CD4-positive, alpha-beta memory T cell (primary cell): ENCODE results near the gene CROCC. TPM values are rescaled to one million over a fixed set of nuclear protein-coding genes. Genes with fewer than 3 reads are reported as not detected.

Experiments used
- CTCF ChIA-PET: fragments of 350-600 bp; sonication (Branson Sonifier 250); formaldehyde crosslinking; loops from one replicate; lab custom pipeline; 2021; ENCODE audit warnings: inconsistent platforms; ENCODE audit not compliant: partially characterized antibody; lab: Charles Lee
- POLR2A ChIA-PET: fragments of 350-600 bp; sonication (Branson Sonifier 250); formaldehyde crosslinking; loops from one replicate; lab custom pipeline; 2021; ENCODE audit not compliant: partially characterized antibody; lab: Charles Lee
- DNase-seq, 5 donors: peaks; one replicate each; pipeline versions ENCODE4 v3.0.0 to v3.0.0-alpha.2; 2020 to 2022; ENCODE audit warnings: mixed read lengths in 1 of 5
- H3K27ac ChIP-seq: one replicate; pipeline ENCODE4 v1.7.0; 2013; ENCODE audit warnings: low read depth, low read length
- H3K27me3 ChIP-seq: 2 replicates; pipeline ENCODE4 v1.7.0; 2013; ENCODE audit warnings: mild to moderate bottlenecking, low read length, moderate library complexity; ENCODE audit not compliant: insufficient read depth
- H3K36me3 ChIP-seq: 2 replicates; pipeline ENCODE4 v1.7.0; 2013; ENCODE audit warnings: mild to moderate bottlenecking, low read length, moderate library complexity; ENCODE audit not compliant: insufficient read depth
- H3K4me1 ChIP-seq: 2 replicates; pipeline ENCODE4 v1.7.0; 2013; ENCODE audit warnings: mild to moderate bottlenecking, low read length, moderate library complexity; ENCODE audit not compliant: insufficient read depth
- H3K4me3 ChIP-seq, 2 donors: one replicate each; pipeline ENCODE4 v1.7.0; 2013; ENCODE audit warnings: low read length in 2 of 2, mild to moderate bottlenecking in 1 of 2
- H3K9me3 ChIP-seq, 2 donors: one replicate each; pipeline ENCODE4 v1.7.0; 2013; ENCODE audit warnings: low read length in 2 of 2, control low read depth in 1 of 2; ENCODE audit not compliant: control insufficient read depth in 1 of 2
- H3K27ac Mint-ChIP-seq, 7 donors: one replicate each; pipeline ENCODE4 v1.8.0; 2020 to 2021; ENCODE audit warnings: mixed read lengths in 7 of 7, mild to moderate bottlenecking in 6 of 7, inconsistent platforms in 3 of 7, moderate library complexity in 3 of 7
- H3K27me3 Mint-ChIP-seq, 2 donors: one replicate each; pipeline ENCODE4 v1.8.0; 2020 to 2021; ENCODE audit warnings: mixed read lengths in 2 of 2
- H3K36me3 Mint-ChIP-seq, 2 donors: one replicate each; pipeline ENCODE4 v1.8.0; 2020 to 2021; ENCODE audit warnings: mixed read lengths in 2 of 2, inconsistent platforms in 1 of 2, mild to moderate bottlenecking in 1 of 2
- H3K4me1 Mint-ChIP-seq, 4 donors: one replicate each; pipeline ENCODE4 v1.8.0; 2020 to 2021; ENCODE audit warnings: mixed read lengths in 4 of 4, mild to moderate bottlenecking in 1 of 4
- H3K4me3 Mint-ChIP-seq, 8 donors: one replicate each; pipeline ENCODE4 v1.8.0; 2020 to 2021; ENCODE audit warnings: mixed read lengths in 8 of 8, mild to moderate bottlenecking in 7 of 8, moderate library complexity in 6 of 8, inconsistent platforms in 3 of 8
- H3K9me3 Mint-ChIP-seq, 8 donors: one replicate each; pipeline ENCODE4 v1.8.0; 2020 to 2021; ENCODE audit warnings: mixed read lengths in 8 of 8, mild to moderate bottlenecking in 5 of 8, inconsistent platforms in 3 of 8, moderate library complexity in 1 of 8
- intact Hi-C: fragments of 100-400 bp; cut with micrococcal nuclease; formaldehyde crosslinking; loops from one replicate; pipeline ENCODE4 v1.15.1; 2023
- polyA plus RNA-seq, 2 donors: library from polyadenylated mRNA; unstranded; fragments of 300-500 nt; fragmentation: Illumina TruSeq; gene quantifications; one replicate each; pipeline ENCODE4 v1.2.3, GENCODE V29; 2021
- total RNA-seq, 2 experiments: library from RNA; stranded (reverse); gene quantifications; one replicate each; pipeline ENCODE4 v1.2.3, GENCODE V29; 2021

CROCC gene
- total and polyA plus RNA-seq, 4 experiments from 2014 or later = 0.77 to 91.7 (median 46.7) TPM

DNA sequence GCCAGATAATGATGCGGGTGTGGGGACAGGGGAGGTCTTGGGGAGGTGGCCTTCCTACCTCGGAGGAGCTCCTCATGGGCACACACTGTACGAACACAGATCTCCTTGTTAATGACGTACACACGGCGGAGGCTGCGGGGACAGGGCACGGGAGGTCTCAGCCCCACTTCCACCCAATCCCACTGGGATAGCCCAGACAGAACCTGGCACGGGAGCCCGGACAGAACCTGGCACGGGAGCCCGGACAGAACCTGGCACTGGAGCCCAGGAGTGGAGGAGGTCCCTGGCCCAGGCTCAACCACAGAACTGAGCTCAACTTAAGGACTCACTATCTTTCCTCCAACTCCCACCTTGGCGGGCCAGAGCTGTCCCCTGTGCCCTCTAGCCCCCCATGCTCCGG is 53.5 kb downstream of the CROCC start:
- ChIA-PET POLR2A (no interaction called here), CTCF (interaction anchor here (1.4 kb wide), 1 partner anchor 14 kb away, joined by 3 read pairs; no protein-coding TSS in a partner anchor)
- intact Hi-C loops = no loop called here
- peaks cover 0 to 5% of the 10 kb centered on the region in 2 donors for H3K36me3 Mint-ChIP-seq
- no peak overlapping the region for H3K4me3 ChIP-seq
- H3K27me3 ChIP-seq = no peaks in the 10 kb centered on the region
- peaks cover 0 to 4% (median 0%) of the 10 kb centered on the region in 4 donors for H3K4me1 Mint-ChIP-seq
- H3K27ac ChIP-seq = no peak overlapping the region
- no peaks in the 10 kb centered on the region for H3K36me3 ChIP-seq
- H3K9me3 Mint-ChIP-seq = no peaks in the 10 kb centered on the region
- H3K4me3 Mint-ChIP-seq = no peak overlapping the region
- no peaks in the 10 kb centered on the region for H3K27me3 Mint-ChIP-seq
- peak overlapping the region in 1 of 7 donors; percentile 30 for H3K27ac Mint-ChIP-seq
- no peaks in the 10 kb centered on the region for H3K9me3 ChIP-seq
- no peaks in the 10 kb centered on the region for H3K4me1 ChIP-seq
- peak in 1 of 5 donors; percentile 16 for DNase-seq

DNA sequence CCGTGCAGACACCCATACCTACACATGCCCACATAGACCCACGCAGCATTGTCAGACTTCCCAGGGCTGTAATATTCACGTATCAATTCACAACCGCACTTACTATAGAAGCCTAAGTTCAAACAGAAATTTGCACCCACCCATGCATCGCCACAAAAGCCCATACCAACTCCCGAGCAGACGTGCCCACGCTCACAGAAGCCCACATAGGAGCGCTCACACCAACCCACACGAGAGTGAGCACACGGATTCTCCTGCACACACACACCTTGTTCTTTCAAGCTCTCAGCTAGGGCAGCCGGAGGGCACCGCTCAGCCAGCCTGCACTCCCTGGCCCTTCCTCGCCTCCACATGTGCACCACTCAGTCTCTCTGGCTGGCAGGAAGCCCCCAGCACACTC is 54.1 kb downstream of the CROCC start:
- CTCF ChIA-PET = interaction anchor here (1.4 kb wide), 1 partner anchor 15 kb away, joined by 3 read pairs; no protein-coding TSS in a partner anchor
- no peaks in the 10 kb centered on the region for H3K36me3 ChIP-seq
- H3K4me3 ChIP-seq = no peak overlapping the region
- POLR2A ChIA-PET = no interaction called here
- no peak overlapping the region for H3K4me3 Mint-ChIP-seq
- no peaks in the 10 kb centered on the region for H3K9me3 ChIP-seq
- no peaks in the 10 kb centered on the region for H3K9me3 Mint-ChIP-seq
- intact Hi-C loops = no loop called here
- peak overlapping the region in 1 of 7 donors; percentile 43 for H3K27ac Mint-ChIP-seq
- H3K4me1 ChIP-seq = no peaks in the 10 kb centered on the region
- H3K27ac ChIP-seq = no peak overlapping the region
- H3K36me3 Mint-ChIP-seq = peaks cover 1 to 2% of the 10 kb centered on the region in 2 donors
- no peaks in the 10 kb centered on the region for H3K27me3 ChIP-seq
- DNase-seq = no peak
- H3K27me3 Mint-ChIP-seq = peaks cover under 1 to 2% of the 10 kb centered on the region in 2 donors
- peaks cover 2 to 7% (median 2%) of the 10 kb centered on the region in 4 donors for H3K4me1 Mint-ChIP-seq

DNA sequence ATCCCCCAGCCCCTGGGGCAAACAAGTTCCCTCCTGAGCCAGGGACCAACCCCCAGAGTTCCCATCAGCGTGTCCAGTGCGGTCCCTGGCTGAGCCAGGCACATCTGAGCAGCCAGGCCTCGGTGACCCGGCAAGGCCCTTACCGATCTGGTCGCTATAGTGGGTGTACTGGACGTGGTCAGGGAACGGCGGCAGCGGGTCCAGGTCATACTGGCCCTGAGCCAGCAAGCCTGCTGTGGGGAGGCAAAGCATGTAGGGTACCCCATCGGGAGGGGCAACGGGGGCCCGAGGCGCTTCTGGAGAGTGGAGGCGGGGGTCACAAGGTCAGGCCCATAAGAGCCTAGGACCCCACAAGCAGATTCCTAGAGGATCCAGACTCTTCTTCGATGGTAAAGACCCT is 55.2 kb downstream of the CROCC start:
- no peaks in the 10 kb centered on the region for H3K9me3 ChIP-seq
- H3K27ac ChIP-seq = no peak overlapping the region
- Mint-ChIP-seq H3K9me3 (no peaks in the 10 kb centered on the region), H3K27ac (no peak overlapping the region), H3K4me3 (peak overlapping the region in 1 of 8 donors; percentile 45), H3K4me1 (peaks cover 7 to 15% (median 8%) of the 10 kb centered on the region in 4 donors), H3K27me3 (peaks cover 8 to 11% of the 10 kb centered on the region in 2 donors), H3K36me3 (peaks cover 0 to 4% of the 10 kb centered on the region in 2 donors)
- intact Hi-C loops = no loop called here
- DNase-seq = no peak
- H3K4me3 ChIP-seq = no peak overlapping the region
- POLR2A ChIA-PET = no interaction called here
- no peaks in the 10 kb centered on the region for H3K27me3 ChIP-seq
- CTCF ChIA-PET = no interaction called here
- H3K4me1 ChIP-seq = no peaks in the 10 kb centered on the region
- H3K36me3 ChIP-seq = no peaks in the 10 kb centered on the region

DNA sequence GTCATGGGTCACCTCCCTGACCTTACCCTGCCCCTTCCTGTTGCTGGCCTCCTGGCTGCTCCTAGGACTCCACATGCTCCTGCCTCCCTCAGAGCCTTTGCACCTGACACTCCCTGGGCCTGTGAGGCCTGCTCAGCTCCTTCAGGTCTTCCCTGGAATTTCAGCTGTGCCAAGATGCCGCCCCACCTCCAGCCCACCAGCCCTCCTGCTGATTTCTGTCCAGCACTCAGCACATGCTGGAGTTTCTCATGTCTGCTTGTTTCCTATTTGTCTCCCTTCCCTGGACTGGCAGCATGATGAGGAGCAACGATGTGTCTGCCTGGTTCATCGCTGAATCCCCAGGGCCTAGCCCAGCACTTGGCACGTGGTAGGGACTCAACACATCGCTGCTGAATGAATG is 55.6 kb downstream of the CROCC start:
- ChIA-PET CTCF (no interaction called here), POLR2A (no interaction called here)
- peaks cover 0 to 4% of the 10 kb centered on the region in 2 donors for H3K36me3 Mint-ChIP-seq
- H3K9me3 Mint-ChIP-seq = no peaks in the 10 kb centered on the region
- DNase-seq = peak in 1 of 5 donors; percentile 6
- peaks cover 8 to 11% of the 10 kb centered on the region in 2 donors for H3K27me3 Mint-ChIP-seq
- peaks cover 7 to 15% (median 8%) of the 10 kb centered on the region in 4 donors for H3K4me1 Mint-ChIP-seq
- no peak overlapping the region for H3K4me3 ChIP-seq
- no peak overlapping the region for H3K27ac ChIP-seq
- no peaks in the 10 kb centered on the region for H3K27me3 ChIP-seq
- H3K36me3 ChIP-seq = no peaks in the 10 kb centered on the region
- H3K27ac Mint-ChIP-seq = peak overlapping the region in 2 of 7 donors; percentile 37 to 41
- intact Hi-C loops = no loop called here
- H3K9me3 ChIP-seq = no peaks in the 10 kb centered on the region
- no peaks in the 10 kb centered on the region for H3K4me1 ChIP-seq
- no peak overlapping the region for H3K4me3 Mint-ChIP-seq

DNA sequence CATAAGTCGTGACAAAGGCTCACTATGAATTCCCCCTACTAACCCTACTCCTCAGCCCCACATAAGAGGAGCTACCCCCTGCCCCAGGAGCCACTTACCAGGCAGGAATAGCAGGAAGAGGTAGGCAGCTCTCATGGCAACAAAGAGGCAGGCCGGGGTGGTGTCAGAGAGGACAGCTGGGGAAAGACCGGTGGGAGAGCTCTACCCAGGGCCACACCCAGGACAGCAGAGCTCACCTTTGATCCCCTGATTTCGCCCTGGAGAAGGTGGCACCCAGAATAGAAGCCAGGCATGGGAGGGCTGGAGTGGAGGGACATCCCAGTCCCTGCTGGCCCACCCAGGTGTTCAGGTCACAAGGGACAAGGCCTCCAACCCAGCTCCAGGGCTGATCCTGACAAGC is 56.4 kb downstream of the CROCC start:
- peak in 1 of 5 donors; percentile 24 for DNase-seq
- Mint-ChIP-seq H3K36me3 (peaks cover 0 to 4% of the 10 kb centered on the region in 2 donors), H3K27me3 (peaks cover 10 to 15% of the 10 kb centered on the region in 2 donors), H3K4me3 (no peak overlapping the region), H3K4me1 (peaks cover 7 to 15% (median 8%) of the 10 kb centered on the region in 4 donors), H3K9me3 (no peaks in the 10 kb centered on the region), H3K27ac (peak overlapping the region in 1 of 7 donors; percentile 29)
- Histone ChIP-seq H3K36me3 (no peaks in the 10 kb centered on the region), H3K4me1 (no peaks in the 10 kb centered on the region), H3K27me3 (no peaks in the 10 kb centered on the region), H3K4me3 (no peak overlapping the region), H3K27ac (no peak overlapping the region), H3K9me3 (no peaks in the 10 kb centered on the region)
- intact Hi-C loops = no loop called here
- POLR2A ChIA-PET = no interaction called here
- CTCF ChIA-PET = no interaction called here

DNA sequence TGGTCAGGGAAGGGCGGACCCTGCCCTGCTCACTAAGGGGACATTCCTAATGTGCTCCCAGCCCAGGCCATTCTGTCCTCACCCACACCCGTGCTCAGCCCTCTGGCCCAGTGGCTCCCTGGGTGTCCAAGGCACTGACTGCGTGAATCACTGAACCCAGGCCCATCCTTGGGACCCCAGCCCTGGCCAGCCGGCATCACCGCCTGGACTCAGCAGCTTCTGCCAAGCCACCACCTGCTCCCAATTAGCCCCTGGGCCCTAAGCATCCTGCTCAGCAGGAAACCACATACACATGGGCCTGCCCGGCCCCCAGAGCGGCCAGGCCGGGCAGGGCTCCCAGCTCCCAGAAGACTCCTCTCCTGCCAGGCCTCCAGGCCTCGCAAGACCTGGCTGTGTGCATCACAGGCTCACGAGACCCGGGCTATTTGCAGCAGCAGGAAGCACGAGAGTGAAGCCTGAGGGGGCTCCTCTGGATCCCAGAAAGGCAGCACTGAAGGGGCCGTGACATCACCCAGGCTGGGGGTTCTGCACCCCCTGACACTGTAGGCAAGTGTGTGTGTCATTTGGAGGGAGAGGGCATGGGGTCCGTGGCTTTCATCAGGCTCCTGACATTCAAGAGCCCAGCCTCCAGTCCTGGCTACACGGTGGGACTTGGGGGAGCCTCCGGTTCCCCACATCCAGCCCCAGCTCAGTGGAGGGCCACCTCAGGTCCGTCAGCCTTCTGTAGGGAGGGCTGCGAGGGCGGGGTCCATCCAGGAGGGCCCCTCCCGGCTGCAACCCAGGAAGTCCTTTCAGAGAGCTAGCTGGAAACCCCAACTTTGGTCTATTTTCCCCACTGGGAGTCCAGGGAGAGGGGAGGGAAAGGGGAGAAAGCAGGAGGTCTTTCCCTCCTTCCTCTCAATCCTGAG is 57.1 kb downstream of the CROCC start:
- intact Hi-C loops = no loop called here
- no peak overlapping the region for H3K4me3 Mint-ChIP-seq
- Histone ChIP-seq H3K4me3 (no peak overlapping the region), H3K4me1 (no peaks in the 10 kb centered on the region), H3K27me3 (no peaks in the 10 kb centered on the region), H3K36me3 (no peaks in the 10 kb centered on the region), H3K9me3 (no peaks in the 10 kb centered on the region), H3K27ac (no peak overlapping the region)
- peaks cover 15 to 18% of the 10 kb centered on the region in 2 donors for H3K27me3 Mint-ChIP-seq
- ChIA-PET POLR2A (no interaction called here), CTCF (interaction anchor here (0.6 to 1.1 kb wide), 2 partner anchors 18 to 379 kb away, joined by 3 read pairs; no protein-coding TSS in a partner anchor)
- H3K27ac Mint-ChIP-seq = no peak overlapping the region
- no peaks in the 10 kb centered on the region for H3K9me3 Mint-ChIP-seq
- no peak for DNase-seq
- H3K36me3 Mint-ChIP-seq = peaks cover 0 to 4% of the 10 kb centered on the region in 2 donors
- H3K4me1 Mint-ChIP-seq = peaks cover 7 to 15% (median 8%) of the 10 kb centered on the region in 4 donors
